Psoas muscle (tissue), 8 donors: Measurements from ENCODE around the gene STK39. TPM values are rescaled to one million over a fixed set of nuclear protein-coding genes. Genes with fewer than 3 reads are reported as not detected.

Experiments
- ATAC-seq, 4 donors: fragments of 200-7000 bp; cut with Tn5 transposase; one replicate each; pipeline ENCODE4 v1.9.1; 2020; ENCODE audit warnings: moderate library complexity in 3 of 4, mild to moderate bottlenecking in 2 of 4
- DNase-seq, 2 donors: peaks; one replicate each; pipeline ENCODE4 v3.0.0-alpha.2; 2020
- H3K27ac ChIP-seq: fragments of 200-600 bp; one replicate; pipeline ENCODE4 v1.8.0; 2022
- H3K27me3 ChIP-seq, 3 donors: fragments of 200-600 bp in 1 of 3; one replicate each; pipeline versions ENCODE4 v1.6.1 to v1.8.0; 2013 to 2022; ENCODE audit warnings: low read length in 2 of 3, mild to moderate bottlenecking in 2 of 3, moderate library complexity in 1 of 3; ENCODE audit not compliant: insufficient read depth in 3 of 3
- H3K36me3 ChIP-seq, 2 donors: fragments of 200-600 bp in 1 of 2; one replicate each; pipeline versions ENCODE4 v1.6.1 to v1.8.0; 2013 to 2022; ENCODE audit warnings: low read depth in 1 of 2, mild to moderate bottlenecking in 1 of 2, moderate library complexity in 1 of 2; ENCODE audit not compliant: insufficient read depth in 1 of 2
- H3K4me1 ChIP-seq: fragments of 200-600 bp; one replicate; pipeline ENCODE4 v1.8.0; 2022
- H3K4me3 ChIP-seq: fragments of 200-600 bp; one replicate; pipeline ENCODE4 v1.8.0; 2022; ENCODE audit warnings: mild to moderate bottlenecking
- H3K9me3 ChIP-seq: fragments of 200-600 bp; one replicate; pipeline ENCODE4 v1.8.0; 2022
- WGBS, 3 donors: extraction: QIAGEN DNeasy Blood & Tissue Kit; methylation state at CpG; one replicate each; pipeline versions ENCODE4 v1.1.6 to v1.1.7; 2013; 5-methylcytosine and 5-hydroxymethylcytosine counted together
- intact Hi-C, 2 donors: fragments of 100-400 bp; cut with DNase I; formaldehyde crosslinking; loops; one replicate each; pipeline versions ENCODE4 v1.11.0 to v1.14.2; 2022
- polyA plus RNA-seq, 3 donors: library from polyadenylated mRNA; stranded (reverse); fragments of 200-250 nt; gene quantifications; one replicate each; pipeline ENCODE4 v1.2.3, GENCODE V29; 2013
- total RNA-seq, 4 donors: library from RNA; stranded (reverse); fragmentation: NEBNext Ultra II Directional in 2 of 4; extraction: Animal tissue kit (Norgen Biotek cat#: 25700) in 2 of 4; gene quantifications; one replicate each; pipeline versions ENCODE4 v1.2.1 to v1.2.4, GENCODE V29; 2021 to 2023
- TF ChIP-seq, protein P1 (sequence below): fragments of 200-600 bp; IDR thresholded peaks from one replicate; pipeline ENCODE4 v1.8.0; 2022; ENCODE audit warnings: antibody characterized with exemption
- donor health status: healthy with polysubstance abuse.
- donor health status: DM: no; HTN: no; CAD: no; lungs with moderate emphysema.
- donor health status: Bipolar disorder and iron deficiency.
- donor health status: healthy.
- donor health status: DM: yes; HTN: yes; CAD: no.
- donor health status: DM: no; HTN: no; CAD: no.
- donor health status: DM: no; HTN: no; CAD: no.
- donor health status: DM: yes; HTN: yes; CAD: no.

STK39 gene
- total and polyA plus RNA-seq, 7 donors: 2.3 to 10.0 (median 4.9) TPM

DNA sequence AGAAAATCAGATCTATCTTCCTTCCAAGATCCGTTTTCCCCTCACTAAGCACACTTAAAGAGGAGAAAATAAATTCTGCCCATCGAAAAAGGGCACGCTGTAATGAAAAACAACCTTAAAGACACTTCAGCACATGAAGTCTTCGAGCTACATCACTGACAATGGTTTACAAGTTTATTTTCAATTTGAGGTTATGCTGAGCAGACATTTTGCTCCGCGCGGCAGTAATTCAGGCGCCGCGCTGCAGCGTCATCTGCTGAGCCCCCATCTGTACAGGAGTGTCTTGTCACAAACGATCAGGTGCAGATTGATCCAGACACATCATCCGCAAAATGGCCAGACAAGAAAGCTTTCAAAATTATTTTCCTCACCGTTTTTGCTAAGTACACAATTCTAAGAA is 341.7 kb downstream of the STK39 start:
- intact Hi-C loops: no loop called here
- TF ChIP-seq, protein P1, sequence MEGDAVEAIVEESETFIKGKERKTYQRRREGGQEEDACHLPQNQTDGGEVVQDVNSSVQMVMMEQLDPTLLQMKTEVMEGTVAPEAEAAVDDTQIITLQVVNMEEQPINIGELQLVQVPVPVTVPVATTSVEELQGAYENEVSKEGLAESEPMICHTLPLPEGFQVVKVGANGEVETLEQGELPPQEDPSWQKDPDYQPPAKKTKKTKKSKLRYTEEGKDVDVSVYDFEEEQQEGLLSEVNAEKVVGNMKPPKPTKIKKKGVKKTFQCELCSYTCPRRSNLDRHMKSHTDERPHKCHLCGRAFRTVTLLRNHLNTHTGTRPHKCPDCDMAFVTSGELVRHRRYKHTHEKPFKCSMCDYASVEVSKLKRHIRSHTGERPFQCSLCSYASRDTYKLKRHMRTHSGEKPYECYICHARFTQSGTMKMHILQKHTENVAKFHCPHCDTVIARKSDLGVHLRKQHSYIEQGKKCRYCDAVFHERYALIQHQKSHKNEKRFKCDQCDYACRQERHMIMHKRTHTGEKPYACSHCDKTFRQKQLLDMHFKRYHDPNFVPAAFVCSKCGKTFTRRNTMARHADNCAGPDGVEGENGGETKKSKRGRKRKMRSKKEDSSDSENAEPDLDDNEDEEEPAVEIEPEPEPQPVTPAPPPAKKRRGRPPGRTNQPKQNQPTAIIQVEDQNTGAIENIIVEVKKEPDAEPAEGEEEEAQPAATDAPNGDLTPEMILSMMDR: no peak
- no peak overlapping the region for H3K4me3 ChIP-seq
- H3K9me3 ChIP-seq: no peaks in the 10 kb centered on the region
- no peaks in the 10 kb centered on the region for H3K36me3 ChIP-seq
- ATAC-seq: no peak
- no peaks in the 10 kb centered on the region for H3K4me1 ChIP-seq
- H3K27me3 ChIP-seq: no peaks in the 10 kb centered on the region
- H3K27ac ChIP-seq: no peak overlapping the region
- no peak for DNase-seq
- WGBS, 3 donors: 88 to 89% (median 88%) methylated on average over 14 of the region's 14 CpGs

Other genes with a start within 250 kb of the STK39 start
- 10 to 100 TPM; 11.2 to 18.1 (median 13.5) TPM for gene CERS6, start 208.7 kb upstream of the STK39 start, total RNA-seq
- gene CERS6, start 208.7 kb upstream of the STK39 start, polyA plus RNA-seq: 1 to 10 TPM; 4.8 to 6.9 (median 4.8) TPM